Astrocyte (in vitro differentiated cells and primary cell): Measurements from ENCODE around the gene ACIN1. TPM values are rescaled to one million over a fixed set of nuclear protein-coding genes. Genes with fewer than 3 reads are reported as not detected.

Source experiments
- DNase-seq: peaks from one replicate; pipeline ENCODE4 v3.0.0-alpha.2; 2010; ENCODE audit warnings: low read depth
- FAIRE-seq: peaks from 2 replicates; lab custom pipeline; 2011; peaks lifted over from hg19 to GRCh38; lab: Jason Lieb, UNC
- H2AFZ ChIP-seq: 2 replicates; pipeline ENCODE4 v1.6.0; 2012; ENCODE audit warnings: low read depth, low read length, inconsistent platforms
- H3K27ac ChIP-seq: 2 replicates; pipeline ENCODE4 v1.5.1; 2011; ENCODE audit warnings: low read depth, low read length, inconsistent platforms
- H3K27me3 ChIP-seq: 2 replicates; pipeline ENCODE4 v1.6.0; 2011; ENCODE audit warnings: low read length, inconsistent platforms; ENCODE audit not compliant: insufficient read depth
- H3K36me3 ChIP-seq: 2 replicates; pipeline ENCODE4 v1.5.1; 2011; ENCODE audit warnings: low read length, inconsistent platforms; ENCODE audit not compliant: insufficient read depth
- H3K4me1 ChIP-seq: 2 replicates; pipeline ENCODE4 v1.5.1; 2011; ENCODE audit warnings: low read length, inconsistent platforms; ENCODE audit not compliant: insufficient read depth
- H3K4me2 ChIP-seq: 2 replicates; pipeline ENCODE4 v1.6.0; 2012; ENCODE audit warnings: low read length, inconsistent platforms
- H3K4me3 ChIP-seq: 2 replicates; pipeline ENCODE4 v1.5.1; 2011; ENCODE audit warnings: low read depth, mild to moderate bottlenecking, low read length, inconsistent platforms; ENCODE audit not compliant: insufficient read depth
- H3K79me2 ChIP-seq: 2 replicates; pipeline ENCODE4 v1.6.0; 2012; ENCODE audit warnings: mild to moderate bottlenecking, low read length, inconsistent platforms; ENCODE audit not compliant: insufficient read depth
- H3K9ac ChIP-seq: 2 replicates; pipeline ENCODE4 v1.6.0; 2012; ENCODE audit warnings: mild to moderate bottlenecking, low read length, inconsistent platforms
- H3K9me3 ChIP-seq: 2 replicates; pipeline ENCODE4 v1.5.1; 2012; ENCODE audit warnings: low read depth, mild to moderate bottlenecking, low read length, inconsistent platforms; ENCODE audit not compliant: insufficient read depth
- H4K20me1 ChIP-seq: 2 replicates; pipeline ENCODE4 v1.6.0; 2012; ENCODE audit warnings: low read length, inconsistent platforms; ENCODE audit not compliant: insufficient read depth
- H3K27ac Mint-ChIP-seq: one replicate; pipeline ENCODE4 v1.8.0; 2021; ENCODE audit warnings: mild to moderate bottlenecking, mixed read lengths; ENCODE audit not compliant: unreplicated experiment
- H3K27me3 Mint-ChIP-seq: one replicate; pipeline ENCODE4 v1.8.0; 2021; ENCODE audit warnings: low read depth, mixed read lengths; ENCODE audit not compliant: unreplicated experiment
- H3K36me3 Mint-ChIP-seq: one replicate; pipeline ENCODE4 v1.8.0; 2021; ENCODE audit warnings: low read depth, mixed read lengths; ENCODE audit not compliant: unreplicated experiment
- H3K4me1 Mint-ChIP-seq: one replicate; pipeline ENCODE4 v1.8.0; 2021; ENCODE audit warnings: low read depth, mixed read lengths; ENCODE audit not compliant: unreplicated experiment
- H3K4me3 Mint-ChIP-seq: one replicate; pipeline ENCODE4 v1.8.0; 2021; ENCODE audit warnings: mild to moderate bottlenecking, moderate library complexity, mixed read lengths; ENCODE audit not compliant: unreplicated experiment
- H3K9me3 Mint-ChIP-seq: one replicate; pipeline ENCODE4 v1.8.0; 2021; ENCODE audit warnings: mild to moderate bottlenecking, mixed read lengths; ENCODE audit not compliant: unreplicated experiment
- CTCF ChIP-seq: IDR thresholded peaks from 2 replicates; pipeline ENCODE4 v1.5.1; 2011; ENCODE audit warnings: low read depth, mild to moderate bottlenecking, inconsistent platforms, low read length, moderate library complexity; ENCODE audit not compliant: insufficient read depth
- EZH2 ChIP-seq: IDR thresholded peaks from 2 replicates; pipeline ENCODE4 v1.6.1; 2012; ENCODE audit warnings: mild to moderate bottlenecking, low read length, inconsistent platforms; ENCODE audit not compliant: insufficient read depth
- total RNA-seq: library from RNA; stranded (reverse); gene quantifications from 2 replicates; pipeline ENCODE4 v1.2.1, GENCODE V29; 2021

ACIN1 gene
- total RNA-seq, 1 donor from 2014 or later, result 208 TPM

- peaks cover 18% of the 10 kb centered on the region for H3K4me1 Mint-ChIP-seq
- peaks cover 24% of the 10 kb centered on the region for H3K36me3 ChIP-seq
- H3K9me3 Mint-ChIP-seq, result peaks cover 2% of the 10 kb centered on the region
- no peak for TF ChIP-seq EZH2
- TF ChIP-seq CTCF, result no peak
- H3K79me2 ChIP-seq, result peaks cover 52% of the 10 kb centered on the region
- no peak for FAIRE-seq
- no peak overlapping the region for H3K9ac ChIP-seq
- H3K9me3 ChIP-seq, result no peaks in the 10 kb centered on the region
- peak overlapping the region; percentile 99 for H3K4me3 ChIP-seq
- peak overlapping the region; percentile 94 for H3K4me2 ChIP-seq
- H3K27me3 Mint-ChIP-seq, result no peaks in the 10 kb centered on the region
- no peak for DNase-seq
- no peaks in the 10 kb centered on the region for H3K27me3 ChIP-seq
- H3K4me3 Mint-ChIP-seq, result peak overlapping the region; percentile 94
- no peak overlapping the region for H2AFZ ChIP-seq
- no peak overlapping the region for H3K27ac ChIP-seq
- H3K4me1 ChIP-seq, result peaks cover 8% of the 10 kb centered on the region
- peaks cover 22% of the 10 kb centered on the region for H4K20me1 ChIP-seq
- H3K36me3 Mint-ChIP-seq, result peaks cover 21% of the 10 kb centered on the region
- H3K27ac Mint-ChIP-seq, result peak overlapping the region; percentile 98
These were observed 61.6 kb downstream of the ACIN1 start for GRCh38 chr14:23033251-23033727.

- Histone ChIP-seq H3K4me2 (no peak overlapping the region), H3K27me3 (no peaks in the 10 kb centered on the region), H3K27ac (no peak overlapping the region), H2AFZ (no peak overlapping the region), H3K4me3 (no peak overlapping the region), H3K79me2 (peaks cover 55% of the 10 kb centered on the region), H3K36me3 (peaks cover 31% of the 10 kb centered on the region), H3K9me3 (no peaks in the 10 kb centered on the region), H3K4me1 (peaks cover 11% of the 10 kb centered on the region), H3K9ac (no peak overlapping the region), H4K20me1 (peaks cover 35% of the 10 kb centered on the region)
- Mint-ChIP-seq H3K4me1 (peaks cover 23% of the 10 kb centered on the region), H3K27ac (no peak overlapping the region), H3K4me3 (no peak overlapping the region), H3K9me3 (peaks cover 2% of the 10 kb centered on the region), H3K36me3 (peaks cover 26% of the 10 kb centered on the region), H3K27me3 (no peaks in the 10 kb centered on the region)
- FAIRE-seq (no peak), DNase-seq (no peak)
- TF ChIP-seq EZH2 (no peak), CTCF (no peak)
These were observed 64.0 kb downstream of the ACIN1 start for GRCh38 chr14:23030936-23031335.

- H3K4me2 ChIP-seq, result no peak overlapping the region
- H3K4me3 Mint-ChIP-seq, result no peak overlapping the region
- peaks cover 16% of the 10 kb centered on the region for H3K4me1 ChIP-seq
- no peaks in the 10 kb centered on the region for H3K9me3 ChIP-seq
- peaks cover 2% of the 10 kb centered on the region for H3K9me3 Mint-ChIP-seq
- no peak overlapping the region for H3K27ac Mint-ChIP-seq
- peaks cover 50% of the 10 kb centered on the region for H4K20me1 ChIP-seq
- no peak overlapping the region for H3K9ac ChIP-seq
- no peak overlapping the region for H2AFZ ChIP-seq
- H3K4me3 ChIP-seq, result no peak overlapping the region
- H3K27ac ChIP-seq, result no peak overlapping the region
- H3K27me3 ChIP-seq, result no peaks in the 10 kb centered on the region
- TF ChIP-seq CTCF, result no peak
- peaks cover 38% of the 10 kb centered on the region for H3K36me3 ChIP-seq
- DNase-seq (peak; percentile 36), FAIRE-seq (no peak)
- H3K27me3 Mint-ChIP-seq, result no peaks in the 10 kb centered on the region
- H3K79me2 ChIP-seq, result peaks cover 44% of the 10 kb centered on the region
- peaks cover 31% of the 10 kb centered on the region for H3K4me1 Mint-ChIP-seq
- peaks cover 38% of the 10 kb centered on the region for H3K36me3 Mint-ChIP-seq
These were observed 66.1 kb downstream of the ACIN1 start for GRCh38 chr14:23028799-23029198.
